T-helper 9 cell (primary cell): ENCODE results near the gene CDS1.
A peak's percentile ranks its signal among the peaks of the same experiment; 100 is the strongest.
"Not testable (repeated sequence)": the region's sequence is repeated elsewhere in the genome, so short reads cannot be mapped to it uniquely, and the experiment has no call there.

ENCODE experiments used
- DNase-seq: peaks from one replicate; pipeline ENCODE4 v3.0.0-alpha.2; 2020
- total RNA-seq, 2 donors: gene quantifications; one replicate each; lab custom pipeline; 2026; lab: John Stamatoyannopoulos, UW

Gene CDS1
- 2.7 to 4.3 reads per million in 2 donors for total RNA-seq

DNA sequence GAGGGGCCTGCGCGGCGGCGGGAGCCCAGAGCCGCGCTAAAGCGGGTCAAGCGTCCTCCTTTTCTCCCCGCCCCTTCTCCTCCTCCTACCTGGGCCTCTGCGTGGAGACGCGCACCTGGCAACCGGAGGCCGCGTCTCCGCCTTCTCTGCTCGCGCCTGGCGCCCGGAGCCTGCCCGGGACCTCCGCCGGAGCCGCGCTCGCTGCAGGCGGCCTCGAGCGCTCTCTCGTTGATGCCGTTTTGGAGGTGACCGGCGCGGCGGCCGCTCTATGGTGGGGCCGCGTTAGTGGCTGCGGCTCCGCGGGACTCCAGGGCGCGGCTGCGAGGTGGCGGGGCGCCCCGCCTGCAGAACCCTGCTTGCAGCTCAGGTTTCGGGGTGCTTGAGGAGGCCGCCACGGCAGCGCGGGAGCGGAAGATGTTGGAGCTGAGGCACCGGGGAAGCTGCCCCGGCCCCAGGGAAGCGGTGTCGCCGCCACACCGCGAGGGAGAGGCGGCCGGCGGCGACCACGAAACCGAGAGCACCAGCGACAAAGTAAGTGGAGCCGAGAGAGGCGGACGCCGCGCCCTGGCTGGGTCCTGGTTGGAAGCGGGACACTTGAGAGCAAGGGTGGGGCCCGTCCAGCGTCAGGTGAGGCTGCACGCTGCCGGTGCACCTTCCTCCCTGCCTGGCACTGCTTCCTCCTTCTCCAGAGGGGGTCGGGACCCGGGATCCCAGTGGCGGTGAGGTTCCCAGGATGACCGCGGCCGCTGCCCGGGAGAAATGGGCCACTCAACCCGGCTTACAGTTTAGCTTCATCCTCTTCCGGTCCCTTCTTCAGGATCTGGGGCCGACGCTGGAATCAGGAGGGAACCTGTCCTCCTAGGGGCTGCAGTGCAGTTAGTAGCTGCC is at the start of gene CDS1:
Gene CDS1, plus strand, starts transcription at position 140 of the 888 bp plus-strand sequence. Its CDS starts 275 bp downstream, at position 415.
- DNase-seq = peak; percentile 16

DNA sequence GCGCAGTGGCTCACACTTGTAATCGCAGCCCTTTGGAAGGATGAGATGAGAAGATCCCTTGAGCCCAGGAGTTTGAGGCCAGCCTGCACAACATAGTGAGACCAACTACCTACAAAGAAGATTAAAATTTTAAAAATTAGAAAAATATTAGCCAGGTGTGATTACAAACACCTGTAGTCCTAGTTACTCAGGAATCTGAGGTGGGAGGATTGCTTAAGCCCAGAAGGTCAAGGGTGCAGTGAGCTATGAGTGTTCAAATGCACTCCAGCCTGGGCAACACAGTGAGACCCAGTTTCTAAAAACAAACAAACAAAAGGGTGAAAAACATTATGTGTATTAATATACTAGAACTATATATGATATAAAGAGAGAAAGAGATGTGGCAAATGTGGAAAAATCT is 47.0 kb upstream of the CDS1 start:
- no peak for DNase-seq

DNA sequence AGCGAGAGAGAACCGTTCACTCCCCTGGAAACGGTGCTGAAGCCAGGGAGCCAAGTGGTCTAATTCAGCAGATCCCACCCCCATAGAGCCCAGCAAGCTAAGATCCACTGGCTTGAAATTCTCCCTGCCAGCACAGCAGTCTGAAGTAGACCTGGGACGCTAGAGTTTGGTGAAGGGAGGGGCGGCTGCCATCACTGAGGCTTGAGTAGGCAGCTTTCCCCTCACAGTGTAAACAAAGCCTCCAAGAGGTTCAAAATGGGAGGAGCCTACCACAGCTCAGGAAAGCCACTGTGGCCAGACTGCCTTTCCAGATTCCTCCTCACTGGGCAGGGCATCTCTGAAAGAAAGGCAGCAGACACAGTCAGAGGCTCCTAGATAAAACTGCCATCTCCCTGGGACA is 37.8 kb upstream of the CDS1 start:
- no peak for DNase-seq

DNA sequence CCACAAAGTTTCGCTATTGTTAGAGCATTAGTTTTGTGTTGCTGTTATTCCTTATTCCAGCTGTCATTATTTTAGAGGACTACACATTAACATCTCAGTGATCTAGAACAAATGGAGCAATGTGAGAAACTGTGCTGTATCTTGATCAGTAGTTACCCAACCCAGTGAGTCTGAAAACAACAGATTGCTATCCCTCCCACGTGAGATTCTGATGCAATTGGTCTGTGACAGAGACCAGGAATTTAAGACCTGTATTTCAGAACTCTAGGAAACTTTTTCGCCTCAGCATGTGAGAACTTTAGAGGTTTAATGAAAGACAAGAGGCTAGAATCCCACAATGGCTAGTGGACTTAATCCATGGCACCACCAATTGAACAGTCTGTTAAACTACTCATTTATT is 35.7 kb upstream of the CDS1 start:
- DNase-seq = no peak

DNA sequence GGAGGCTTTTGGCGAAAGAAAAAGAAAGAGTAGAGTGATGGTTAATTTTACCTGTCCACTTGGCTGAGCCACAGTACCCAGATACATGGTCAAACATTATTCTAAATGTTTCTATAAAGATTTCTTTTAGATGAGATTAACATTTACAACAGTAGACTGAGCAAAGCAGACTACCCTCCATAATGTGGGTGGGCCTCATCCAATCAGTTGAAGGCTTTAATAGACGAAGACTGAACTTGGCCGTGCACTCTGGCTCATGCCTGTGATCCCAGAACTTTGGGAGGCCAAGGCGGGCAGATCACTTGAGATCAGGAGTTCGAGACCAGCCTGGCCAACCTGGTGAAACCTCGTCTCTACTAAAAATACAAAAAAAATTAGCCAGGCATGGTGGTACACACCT is 33.7 kb upstream of the CDS1 start:
- DNase-seq = not testable (repeated sequence)

DNA sequence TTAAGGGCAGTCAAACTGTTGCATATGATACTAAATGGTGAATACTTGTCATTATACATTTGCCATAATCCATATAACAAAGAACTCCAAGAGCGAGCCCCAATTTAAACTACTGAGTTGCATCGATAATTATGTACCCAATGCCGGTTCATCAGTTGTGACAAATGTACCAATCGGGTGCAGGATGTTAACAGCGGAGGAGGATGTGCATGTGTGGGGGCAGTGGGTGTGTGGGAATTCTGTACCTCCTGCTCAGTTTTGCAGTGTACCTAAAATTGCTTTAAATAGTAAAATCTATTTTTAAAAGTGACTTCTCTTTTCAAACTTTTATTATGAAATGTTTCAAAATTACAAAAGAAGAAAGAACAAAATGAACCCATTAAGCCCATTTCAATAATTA is 20.8 kb upstream of the CDS1 start:
- no peak for DNase-seq

DNA sequence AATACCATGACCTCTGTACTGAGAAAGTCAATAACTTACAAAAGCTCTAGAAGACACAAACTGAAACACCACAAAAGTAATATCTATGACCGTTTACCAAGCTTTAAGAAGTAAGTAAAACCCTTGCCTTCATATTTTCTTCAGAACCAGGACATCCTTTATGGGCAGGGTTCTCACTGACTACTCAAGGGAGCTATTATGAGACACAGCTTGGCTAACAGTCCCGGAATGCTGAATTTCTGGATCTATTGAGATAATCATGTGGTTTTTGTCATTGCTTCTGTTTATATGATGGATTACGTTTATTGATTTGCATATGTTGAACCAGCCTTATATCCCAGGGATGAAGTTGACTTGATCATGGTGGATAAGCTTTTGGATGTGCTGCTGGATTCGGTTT is 19.9 kb upstream of the CDS1 start:
- no peak for DNase-seq

DNA sequence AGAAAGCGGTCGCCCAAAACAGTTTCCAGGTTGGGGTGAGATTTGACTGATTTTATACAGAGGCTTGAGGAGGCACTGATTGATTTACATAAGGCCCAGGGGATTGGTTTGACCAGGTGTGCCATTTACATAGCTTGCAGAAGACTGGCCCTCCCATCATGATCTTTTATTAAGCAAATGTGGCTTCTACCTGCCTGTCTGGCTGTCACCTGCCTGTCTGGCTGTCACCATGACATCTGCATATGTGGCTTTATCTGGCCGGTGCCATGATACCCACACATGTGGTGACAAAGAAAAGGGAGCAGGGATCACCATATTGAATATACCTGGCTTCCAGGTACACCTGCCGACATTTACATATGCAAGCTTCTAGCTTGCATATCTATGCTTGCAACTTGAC is 17.0 kb upstream of the CDS1 start:
- DNase-seq = no peak

DNA sequence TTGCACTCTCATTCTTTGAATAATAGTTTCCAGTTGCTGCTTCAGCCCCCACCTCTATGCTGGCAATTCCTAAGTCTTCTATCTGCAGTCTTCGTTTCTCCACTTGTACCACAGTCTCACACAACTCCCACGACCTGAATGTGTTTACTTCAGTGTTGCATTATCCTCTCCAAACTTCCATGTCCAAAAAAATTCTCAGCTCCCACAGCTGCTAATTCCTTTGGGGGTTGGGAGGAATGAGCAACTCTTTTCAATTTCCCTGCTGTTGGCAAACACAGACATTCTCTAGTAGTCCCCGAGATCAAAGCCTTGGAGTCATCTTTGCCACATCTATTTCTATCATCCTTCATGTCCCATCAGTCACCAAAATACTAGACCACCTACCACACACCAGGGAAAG is 14.4 kb upstream of the CDS1 start:
- DNase-seq = no peak

DNA sequence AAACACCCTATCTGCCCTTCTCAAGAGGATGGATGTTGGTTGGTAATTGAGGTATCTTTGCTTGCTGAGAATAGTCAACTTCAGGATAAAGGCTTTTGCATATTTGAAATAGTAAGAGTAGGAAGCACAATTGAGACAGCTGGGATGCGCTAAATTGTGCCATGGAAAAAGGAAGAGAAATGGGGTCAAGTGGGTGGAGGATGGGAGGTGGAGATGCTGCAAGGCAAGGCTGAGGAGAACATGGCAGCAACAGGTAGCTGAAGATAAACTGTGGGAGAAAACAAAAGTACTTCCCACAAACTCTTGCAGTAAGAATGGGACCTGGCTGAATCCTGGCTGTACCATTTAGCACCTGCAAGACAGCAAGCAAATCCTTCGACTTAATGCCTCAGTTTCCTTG is 13.9 kb upstream of the CDS1 start:
- DNase-seq = no peak

DNA sequence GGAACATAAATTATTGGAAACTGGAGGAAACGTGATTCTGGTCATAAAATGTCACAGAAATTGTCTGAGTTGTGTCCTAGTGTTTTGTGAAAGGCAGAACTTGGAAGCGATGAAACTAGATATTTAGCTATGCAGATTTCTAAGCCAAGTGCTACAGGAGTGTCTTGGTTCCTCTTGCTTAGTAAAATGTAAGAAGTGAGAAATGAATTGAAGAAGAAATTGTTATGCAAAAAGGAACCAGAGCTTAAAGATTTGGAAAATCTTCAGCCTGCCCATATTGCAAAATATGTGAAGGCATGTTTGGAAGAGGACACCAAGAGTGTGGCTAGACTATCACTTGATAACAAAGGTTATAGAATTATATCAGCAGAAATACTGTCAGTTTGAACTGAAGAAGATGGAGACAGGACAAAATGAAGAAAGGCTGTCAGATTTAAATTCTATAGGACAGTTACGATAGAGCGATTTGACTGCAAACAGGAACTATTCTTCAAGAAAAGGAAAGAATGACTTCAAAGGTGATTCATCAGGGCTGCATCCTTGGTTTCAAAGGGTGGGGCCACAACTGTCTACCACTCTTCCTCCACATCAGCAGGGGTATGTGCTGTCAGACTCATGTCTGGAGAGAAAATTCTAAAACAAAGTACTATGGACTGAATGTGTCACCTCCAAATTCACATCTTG is 9.4 kb upstream of the CDS1 start:
- DNase-seq = no peak

DNA sequence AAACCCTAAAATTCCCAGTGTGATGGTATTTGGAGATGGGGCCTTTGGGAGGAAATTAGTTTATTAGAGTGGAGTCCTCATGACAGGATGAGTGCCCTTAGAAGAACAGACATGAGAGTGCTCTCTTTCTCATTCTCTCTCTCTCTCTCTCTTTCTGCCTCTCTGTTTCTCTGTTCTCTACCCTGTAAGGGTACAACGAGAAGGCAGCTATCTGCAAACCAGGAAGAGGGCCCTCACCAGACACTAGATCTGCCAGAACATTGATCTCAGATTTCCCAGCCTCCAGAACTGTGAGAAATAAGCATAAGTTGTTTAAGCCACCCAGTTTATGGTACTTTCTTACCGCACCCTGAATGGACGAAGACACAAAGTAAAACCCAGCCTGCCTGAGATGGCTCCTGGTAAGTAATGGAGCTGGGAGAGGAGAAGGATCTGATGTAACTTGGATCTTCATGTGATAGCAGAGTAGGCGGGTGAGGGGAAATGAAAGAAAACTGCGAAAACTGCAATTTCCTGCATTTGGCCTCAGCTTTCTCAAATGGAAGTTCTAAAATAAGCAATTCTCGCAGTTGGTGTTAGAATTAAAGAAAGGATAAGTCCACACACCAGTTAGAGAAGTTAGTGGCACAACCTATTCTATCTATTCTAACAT is 8.7 kb upstream of the CDS1 start:
- DNase-seq = no peak

DNA sequence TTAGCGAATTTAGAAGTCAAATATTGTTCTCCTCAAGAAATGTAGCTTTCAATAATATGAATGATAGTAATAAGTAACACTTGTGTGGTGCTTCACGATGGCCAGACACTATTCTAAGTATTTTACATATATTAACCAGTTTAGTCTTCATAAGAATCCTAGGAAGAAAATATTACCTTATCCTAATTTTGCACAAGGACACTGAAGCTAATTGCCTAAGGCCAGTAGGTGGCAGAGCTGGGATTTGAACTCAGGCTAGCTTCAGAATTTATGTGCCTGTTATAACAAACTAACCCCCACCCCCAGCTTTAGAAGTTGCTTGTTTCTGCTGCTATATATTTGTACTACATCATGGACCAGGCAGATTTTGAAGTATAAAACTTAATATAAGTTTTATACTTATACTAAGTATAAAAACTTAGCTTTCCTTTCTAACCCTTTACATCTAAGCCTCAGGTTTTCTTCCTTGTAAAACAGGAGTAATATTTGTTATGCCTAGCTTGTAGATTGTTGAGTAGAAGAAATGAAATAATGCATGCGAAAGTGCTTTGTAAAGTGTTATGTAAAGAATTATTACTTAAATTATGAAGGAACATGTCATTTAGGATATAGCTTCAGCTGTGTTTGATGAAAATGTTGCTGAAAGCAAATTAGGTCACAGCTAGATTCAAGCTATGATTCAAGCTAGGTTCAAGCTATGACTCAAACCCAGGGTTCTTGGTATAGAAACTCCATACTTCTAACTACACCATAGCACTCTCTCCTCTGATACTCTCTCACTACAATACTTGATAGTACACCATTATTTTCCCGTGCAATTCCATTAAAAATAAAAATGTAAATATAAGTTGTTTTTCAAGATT is 4.2 kb upstream of the CDS1 start:
- no peak for DNase-seq

DNA sequence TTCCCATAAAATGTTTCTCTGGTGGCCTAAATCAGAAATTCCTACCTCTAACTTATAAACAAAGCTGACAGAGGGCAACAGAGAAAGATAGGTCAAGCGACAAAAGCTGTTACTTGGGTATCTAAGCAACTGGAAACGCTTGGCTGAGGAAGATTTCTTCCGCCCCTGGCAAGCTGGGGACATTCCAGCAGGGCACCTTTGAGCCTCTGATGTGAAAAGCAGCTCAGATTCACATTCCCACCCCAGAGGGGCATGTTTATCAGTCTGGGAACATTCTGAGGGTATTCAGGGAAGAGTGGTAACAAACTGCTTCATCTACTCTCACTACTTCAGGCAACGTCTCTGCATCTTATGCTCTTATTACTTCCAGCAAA is 3.5 kb upstream of the CDS1 start:
- DNase-seq = no peak

DNA sequence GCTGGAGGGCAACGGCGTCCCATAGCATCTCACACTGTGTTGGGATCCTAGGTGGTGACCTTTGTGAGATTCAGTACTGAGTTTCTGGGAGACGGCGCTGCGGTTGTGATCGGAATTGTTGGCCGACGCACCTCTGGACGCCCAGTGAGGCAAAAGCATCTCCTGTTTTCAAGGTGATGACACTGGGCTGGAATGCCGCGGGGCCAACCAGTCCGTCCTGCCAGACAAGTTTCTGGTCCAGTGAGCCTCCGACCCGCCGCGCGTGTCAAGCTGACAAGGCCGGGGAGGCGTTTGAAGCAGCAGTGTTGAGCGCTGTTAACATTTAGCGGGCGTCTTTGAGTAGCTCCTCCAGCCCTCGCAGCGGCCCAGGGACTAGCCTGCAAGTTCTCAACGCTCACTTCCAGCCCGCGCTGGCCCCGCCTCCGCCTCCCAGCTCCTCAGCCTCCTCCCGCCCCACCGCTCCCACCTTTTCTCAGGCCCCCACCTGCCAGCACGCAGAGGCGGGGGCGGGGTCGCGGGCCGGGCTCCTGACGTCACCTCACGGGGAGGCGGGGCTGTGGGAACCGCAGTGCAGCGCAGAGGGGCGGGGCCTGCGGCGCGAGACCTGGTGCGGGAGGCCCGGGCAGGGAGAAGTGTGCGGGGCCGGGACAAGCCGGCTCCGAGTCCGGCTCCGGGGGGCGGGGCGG is 482 bp upstream of the CDS1 start:
- peak; percentile 95 for DNase-seq

DNA sequence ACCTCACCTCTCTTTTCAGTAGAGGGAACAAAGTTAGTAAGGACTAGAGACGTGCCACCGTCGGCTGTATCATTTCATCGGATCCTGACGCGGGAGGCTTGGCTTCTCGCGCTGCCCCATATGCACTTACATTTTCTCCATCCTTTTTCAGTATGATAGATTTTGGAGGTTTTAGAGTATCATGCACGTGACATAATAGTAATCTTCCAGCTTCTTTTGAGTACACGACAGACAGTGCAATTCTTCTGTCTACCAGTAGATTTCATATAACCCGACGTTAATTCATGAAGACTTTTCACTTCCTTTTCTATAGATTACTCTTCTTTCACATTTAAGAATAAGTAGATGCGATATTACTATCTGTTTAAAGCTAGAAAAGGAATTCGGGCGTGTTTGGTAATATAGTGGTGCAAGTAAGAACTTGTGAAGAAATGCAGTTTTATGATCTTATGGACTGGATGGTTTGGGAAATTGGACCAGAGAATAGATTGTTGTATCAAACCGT is 1.0 kb downstream of the CDS1 start:
- no peak for DNase-seq

DNA sequence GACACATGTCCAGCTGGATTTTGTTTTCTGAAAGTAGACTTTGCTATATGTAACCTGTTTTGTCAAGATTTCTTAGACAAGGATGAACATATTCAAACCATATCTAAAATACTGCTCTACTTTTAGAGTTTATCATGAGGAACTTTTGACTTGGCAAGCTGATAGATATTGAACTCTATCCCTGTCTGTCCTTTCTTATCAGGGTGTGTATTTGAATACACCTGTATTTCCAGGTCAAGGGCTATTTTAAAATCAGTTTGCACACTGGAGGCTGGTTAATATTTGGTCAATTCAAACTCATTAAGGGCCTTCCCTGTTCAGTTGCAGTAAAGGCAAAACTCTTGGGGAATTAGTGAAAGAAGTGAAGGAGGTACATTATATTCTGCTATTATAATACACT is 2.3 kb downstream of the CDS1 start:
- no peak for DNase-seq

DNA sequence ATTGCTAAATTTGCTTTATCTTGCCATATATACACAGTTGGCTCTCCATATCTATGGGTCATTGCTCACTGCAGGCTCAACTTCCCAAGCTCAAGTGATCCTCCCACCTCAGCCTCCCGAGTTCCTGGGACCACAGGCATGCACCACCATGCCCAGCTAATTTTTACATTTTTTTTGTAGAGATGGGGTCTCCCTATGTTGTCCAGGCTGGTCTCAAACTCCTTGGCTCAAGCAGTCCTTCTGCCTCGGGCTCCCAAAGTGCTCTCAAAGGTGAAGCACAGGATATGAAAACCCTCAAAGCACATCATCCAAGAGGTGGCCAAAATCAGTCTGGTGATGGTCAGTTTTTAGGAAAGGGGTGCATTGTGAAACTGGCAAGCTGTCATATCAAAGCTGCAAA is 11.8 kb downstream of the CDS1 start:
- DNase-seq = no peak

DNA sequence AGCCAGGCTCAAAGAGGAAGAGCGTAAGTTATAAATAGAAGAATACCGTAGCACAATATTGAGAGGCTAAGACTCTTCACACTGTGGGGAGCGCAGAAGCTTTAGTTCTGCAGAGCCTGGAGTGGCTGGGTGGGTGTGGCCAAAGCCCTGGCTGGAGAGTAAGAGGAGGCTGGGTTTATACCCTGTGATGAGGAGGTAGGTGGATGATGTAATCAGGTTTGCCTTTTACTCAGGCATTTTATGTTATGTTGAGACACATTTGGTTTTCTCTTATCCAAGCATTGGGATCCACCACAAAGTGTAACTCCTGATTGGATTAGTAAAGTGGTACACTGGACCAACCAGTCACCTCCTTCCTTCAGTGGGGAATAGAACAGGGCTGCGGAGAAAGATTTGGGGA is 13.9 kb downstream of the CDS1 start:
- no peak for DNase-seq

DNA sequence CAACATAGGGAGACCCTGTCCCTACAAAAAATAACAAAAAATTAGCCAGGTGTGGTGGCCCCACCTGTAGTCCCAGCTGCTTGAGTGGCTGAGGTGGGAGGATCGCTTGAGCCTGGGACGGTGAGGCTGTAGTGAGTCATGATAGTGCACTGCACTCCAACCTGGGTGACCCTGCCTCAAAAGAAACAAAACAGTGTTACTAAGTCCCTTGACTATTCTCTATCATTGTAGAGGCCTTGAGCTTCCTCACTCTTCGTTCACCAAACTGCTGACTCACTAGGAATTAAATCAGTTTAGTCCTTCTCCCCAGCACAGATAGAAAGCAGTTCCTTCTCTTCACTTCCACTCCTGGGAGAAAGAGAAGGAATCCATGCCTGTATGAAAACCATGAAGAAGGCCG is 14.5 kb downstream of the CDS1 start:
- no peak for DNase-seq

DNA sequence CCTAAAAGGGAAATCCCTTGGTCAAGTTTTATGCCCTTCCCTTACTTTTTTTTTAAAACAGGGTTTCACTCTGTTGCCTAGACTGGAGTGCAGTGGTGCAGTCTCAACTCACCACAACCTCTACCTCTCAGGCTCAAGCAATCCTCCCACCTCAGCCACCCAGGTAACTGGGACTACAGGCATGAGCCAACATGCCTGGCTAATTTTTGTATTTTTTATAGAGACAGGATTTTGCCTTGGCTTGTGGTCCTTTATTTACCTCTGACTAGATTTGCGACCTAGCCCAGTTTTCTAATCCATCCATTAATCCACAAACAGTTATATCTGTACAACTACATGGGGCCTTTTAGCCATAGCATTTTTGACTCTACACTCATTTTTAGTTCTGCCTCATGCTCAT is 23.7 kb downstream of the CDS1 start:
- no peak for DNase-seq

DNA sequence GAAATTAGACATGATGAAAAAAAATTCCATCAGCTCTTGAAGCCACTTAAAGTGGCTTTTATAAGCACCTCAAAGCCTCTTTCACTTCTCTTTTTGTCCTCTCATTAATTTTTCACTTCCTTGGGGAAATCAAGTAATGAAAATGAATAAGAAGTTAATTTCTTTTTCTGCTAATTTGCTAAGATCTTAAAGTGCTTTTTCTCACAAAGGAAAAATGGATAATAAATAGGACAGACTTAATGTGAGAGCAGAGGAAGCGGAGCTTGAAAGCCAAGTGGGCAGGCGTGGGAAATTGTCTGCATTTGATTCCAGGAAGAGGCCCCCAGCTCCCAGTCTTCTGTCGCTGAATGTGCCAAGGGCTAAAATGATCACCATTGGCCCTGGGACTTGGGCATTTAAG is 28.6 kb downstream of the CDS1 start:
- no peak for DNase-seq
